SW 1271 (cell line): Measurements from ENCODE around the gene FOXJ3.

Experiments used
- DNase-seq, 2 experiments: peaks; one replicate each; lab custom pipeline; 2025; lab: John Stamatoyannopoulos, UW

The FOXJ3 gene

DNA sequence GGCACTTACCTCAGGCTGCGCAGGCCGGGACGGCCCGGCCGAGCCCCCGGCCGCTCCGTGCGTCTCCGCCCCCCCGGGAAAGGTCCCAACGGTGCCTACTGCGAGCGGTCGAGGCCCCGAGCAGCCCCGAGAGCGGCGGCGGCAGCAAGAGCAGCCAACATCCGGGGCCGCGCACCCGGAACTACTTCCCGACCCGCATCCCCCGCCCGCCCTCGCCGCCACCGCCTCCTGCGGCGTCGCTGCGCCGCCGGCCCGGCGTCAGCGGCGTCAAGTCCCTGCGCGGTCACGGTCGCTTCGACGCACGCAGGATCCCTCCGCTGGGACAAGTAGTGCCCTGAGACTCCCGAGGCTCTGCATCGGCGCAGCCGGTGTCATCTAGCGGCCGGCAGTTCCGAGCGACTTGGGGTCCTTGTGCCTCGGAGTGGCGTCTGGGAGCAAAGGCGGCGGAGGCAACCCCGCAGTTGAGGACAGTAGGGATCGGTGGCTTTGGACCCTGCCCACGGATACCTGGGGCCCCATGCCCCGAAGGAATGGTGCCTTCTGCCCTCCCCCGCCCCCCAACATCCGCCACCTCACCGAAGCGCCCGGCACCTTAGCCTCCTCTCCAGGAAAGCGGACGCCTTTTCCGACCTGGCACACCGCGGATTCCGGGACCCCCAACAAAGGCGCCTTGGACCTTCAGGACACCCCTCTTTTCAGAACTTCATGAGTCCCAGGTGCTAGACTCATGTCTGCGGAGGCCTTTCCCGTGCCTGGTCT is at the start of gene FOXJ3:
Gene FOXJ3, minus strand, starts transcription at position 186 of the 759 bp plus-strand sequence. CDS start 24,142 bp downstream, outside the sequence.
- peak; percentile 56 to 80 for DNase-seq

DNA sequence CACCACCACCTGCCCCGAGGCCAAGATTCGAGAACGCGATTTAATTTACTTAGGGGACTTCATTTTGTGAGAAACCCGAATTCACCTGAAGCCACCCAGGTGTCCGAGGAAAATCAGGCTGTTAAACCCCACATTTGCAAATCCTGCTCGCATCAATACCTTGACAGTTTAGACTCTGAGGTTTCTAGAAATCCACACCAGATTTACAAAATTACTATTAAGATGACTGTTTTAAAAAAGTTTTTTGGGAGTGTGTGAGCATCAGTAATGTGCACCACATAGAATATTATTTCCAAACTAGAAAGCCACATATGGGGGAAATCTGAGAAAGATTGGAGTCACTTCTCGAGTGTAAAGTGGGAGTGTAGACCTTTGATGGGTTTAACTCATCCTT is 46.2 kb upstream of the FOXJ3 start:
- no peak for DNase-seq

DNA sequence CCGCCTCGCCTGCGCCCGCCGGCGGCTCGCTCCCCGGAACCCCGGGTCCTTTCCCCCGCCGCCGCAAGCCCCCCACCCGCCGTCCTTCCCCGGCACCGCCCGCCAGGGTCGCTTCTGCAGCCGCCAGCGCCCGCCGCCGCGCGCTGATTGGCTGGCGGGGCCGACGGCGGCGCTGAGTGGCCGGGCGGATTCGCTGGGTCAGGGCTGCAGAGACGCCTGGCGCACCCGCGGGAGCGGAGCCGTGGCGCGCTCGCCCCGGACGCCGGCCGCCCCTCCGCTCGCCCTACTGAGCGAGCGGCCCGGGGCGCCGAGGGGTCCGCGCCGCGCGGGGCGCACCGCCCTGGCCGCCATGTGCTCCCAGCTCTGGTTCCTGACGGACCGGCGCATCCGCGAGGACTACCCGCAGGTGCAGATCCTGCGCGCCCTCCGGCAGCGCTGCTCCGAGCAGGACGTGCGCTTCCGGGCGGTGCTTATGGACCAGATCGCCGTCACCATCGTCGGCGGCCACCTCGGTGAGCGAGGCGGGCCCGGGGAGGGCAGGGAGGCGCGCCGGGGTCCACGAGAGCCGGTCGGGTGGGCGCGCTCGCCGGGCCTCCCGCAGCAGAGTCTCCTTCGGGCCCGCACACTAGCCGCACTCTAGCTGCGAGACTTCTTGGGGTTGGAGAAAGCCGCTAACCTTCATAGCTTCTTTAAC is 45.7 kb upstream of the FOXJ3 start, which contains the start of gene RIMKLA:
Gene RIMKLA, plus strand, starts transcription at position 207 of the 694 bp plus-strand sequence. Its CDS starts 143 bp downstream, at position 350.
- DNase-seq: peak in 1 of 2 experiments; percentile 24

DNA sequence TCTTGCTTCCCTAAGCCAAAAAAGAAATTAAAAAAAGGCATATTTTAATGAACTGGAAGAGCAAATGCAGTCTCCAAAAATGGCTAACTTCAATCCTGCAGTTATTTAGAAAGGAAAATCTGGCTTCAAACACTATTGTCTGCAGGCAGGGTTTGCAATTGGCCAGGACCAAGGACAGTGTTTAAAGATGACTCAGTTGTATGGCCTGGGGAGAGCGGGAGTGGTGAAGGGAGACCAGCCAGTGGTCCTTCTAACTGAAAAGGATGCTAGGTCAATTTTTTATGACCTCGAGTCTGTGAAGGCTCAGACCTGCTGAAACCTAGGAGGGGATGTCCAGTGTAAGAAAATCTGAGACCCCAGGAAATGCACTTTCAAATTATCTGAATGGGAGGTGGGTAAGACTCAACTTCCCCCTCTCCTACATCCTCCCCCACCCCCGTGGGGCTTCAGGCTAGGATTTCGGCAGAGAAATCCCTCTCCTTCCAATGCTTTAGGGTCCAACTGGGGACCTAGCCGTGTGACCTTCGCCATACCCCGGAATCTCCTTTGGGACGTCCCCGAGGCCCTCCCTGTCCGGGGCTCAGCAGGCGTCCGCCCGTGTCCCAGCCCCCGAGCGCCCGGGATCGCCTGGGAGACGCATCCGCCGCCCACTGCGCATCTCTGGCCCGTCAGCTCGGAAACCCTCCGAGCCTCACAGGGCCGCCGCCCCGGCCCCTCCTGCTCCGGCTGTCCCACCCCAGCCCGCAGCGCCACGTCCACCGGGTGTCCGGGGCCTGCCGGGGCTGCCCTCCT is 45.0 kb upstream of the FOXJ3 start:
- DNase-seq: no peak

DNA sequence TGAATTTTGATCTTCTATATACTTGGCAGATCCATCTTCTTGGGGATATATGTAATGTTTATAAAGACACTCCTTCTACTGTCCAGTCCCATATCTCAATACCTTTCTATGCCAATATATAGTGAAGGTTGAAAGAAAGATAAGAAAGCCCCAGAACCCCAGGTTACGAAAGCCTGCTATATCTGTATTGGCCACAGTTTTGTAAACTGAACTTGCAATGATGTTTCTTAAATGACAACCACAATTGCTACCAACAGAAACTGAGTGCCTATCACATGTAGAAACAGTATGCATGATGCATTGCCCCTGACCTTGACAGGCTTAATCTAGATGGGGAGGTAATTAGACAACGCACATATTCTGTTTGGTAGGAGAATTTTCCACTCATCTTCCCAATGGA is 37.8 kb upstream of the FOXJ3 start:
- DNase-seq: no peak

DNA sequence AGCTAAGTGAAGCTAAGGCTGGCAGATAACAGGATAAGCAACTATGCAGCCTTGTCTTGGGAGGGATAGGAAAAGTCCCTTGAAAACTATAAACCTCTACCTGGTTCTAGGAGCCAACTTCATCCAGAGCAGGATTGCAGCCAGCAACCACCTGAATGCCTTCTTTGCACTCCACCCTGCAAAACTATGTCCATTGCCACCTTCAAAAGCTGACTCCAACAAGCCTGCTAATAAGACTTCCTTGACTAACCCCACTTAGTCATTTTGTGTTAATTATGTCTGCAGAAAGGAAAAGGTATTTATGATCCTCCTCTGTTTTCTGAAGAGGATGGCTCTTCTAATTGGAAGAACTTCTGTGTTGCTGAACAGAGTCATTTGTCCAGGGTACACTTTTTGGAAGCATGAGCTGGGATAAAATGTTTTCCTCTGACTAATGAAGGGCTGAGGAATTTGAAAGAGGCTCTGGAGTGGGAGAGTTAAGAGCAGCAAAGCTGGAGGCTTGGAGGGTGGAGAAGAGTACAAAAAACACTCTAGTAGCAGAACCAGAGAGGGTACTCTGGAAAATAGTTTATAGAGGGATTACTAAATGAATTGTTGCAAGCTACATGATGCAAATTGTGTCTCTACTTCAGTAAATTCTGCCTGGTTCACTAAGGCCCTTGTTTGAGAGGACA is 36.0 kb upstream of the FOXJ3 start:
- DNase-seq: no peak

DNA sequence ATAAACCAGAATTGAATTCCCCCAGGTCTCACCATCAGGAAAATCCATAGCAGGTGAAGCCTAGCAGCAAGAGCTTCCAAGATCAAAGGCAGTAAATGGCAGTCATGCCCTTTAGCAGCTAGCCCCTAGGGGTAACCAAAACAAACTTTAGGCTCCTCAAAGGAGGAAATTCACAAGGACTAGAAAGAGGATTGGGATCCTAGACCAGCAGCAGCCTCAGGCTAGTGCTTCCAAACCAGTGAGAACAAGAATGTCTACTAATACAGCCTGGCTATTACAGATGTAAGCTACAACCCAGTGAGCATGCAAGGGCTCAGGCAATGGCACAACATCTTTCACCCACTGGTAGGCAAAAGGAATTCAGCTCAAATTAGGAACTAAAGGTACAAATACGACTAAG is 34.4 kb upstream of the FOXJ3 start:
- no peak for DNase-seq

DNA sequence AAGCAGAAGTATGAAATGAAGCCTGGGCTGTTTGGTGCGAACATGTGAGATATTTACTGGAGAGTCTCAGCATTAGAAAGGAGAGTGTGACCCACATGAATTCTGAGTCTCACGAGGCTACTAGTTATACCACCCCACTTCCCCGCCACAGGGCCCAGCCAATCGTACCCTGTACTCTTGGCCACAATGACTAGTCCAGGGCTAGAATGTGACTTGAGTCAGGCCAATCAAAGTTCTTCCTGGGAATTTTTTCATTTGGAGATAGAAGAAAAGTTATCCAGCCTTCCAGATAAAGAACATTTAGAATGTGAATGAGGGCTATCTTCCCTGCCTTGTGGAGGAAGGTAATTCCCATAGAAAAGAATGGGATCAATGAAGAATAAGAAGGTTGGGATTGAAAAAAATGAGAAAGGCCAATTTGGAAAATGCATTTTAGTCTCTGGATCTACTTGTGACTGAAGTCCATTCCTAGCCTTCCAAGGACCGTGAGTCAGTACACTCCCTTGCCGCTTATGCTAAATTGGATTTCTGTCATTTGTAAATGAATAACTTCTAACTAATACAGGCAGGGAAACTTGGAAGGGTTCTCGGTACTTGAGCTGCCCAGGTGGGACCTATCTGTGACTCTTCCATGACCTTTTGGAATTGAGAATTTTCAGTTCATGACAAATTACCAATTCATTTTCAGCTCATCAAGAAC is 33.2 kb upstream of the FOXJ3 start:
- no peak for DNase-seq

DNA sequence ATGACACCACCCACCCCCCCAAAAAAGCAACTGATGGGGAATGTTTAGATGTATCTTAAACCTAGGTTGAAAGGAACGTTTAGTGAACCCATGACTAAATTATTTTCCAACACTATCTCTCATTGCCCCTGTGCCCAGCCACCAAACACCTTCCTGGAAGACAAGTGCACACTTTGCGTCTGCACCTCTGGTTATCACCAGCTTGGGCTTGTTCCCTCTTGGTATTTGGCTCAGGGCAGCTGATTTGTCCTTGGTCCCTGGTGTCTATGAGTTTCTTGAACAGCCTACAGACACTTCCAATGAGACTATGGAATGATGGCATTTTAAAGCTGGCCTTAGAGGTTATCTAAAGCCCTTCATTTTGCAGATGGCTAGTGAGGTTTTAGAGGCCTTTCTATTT is 30.1 kb upstream of the FOXJ3 start:
- DNase-seq: no peak

DNA sequence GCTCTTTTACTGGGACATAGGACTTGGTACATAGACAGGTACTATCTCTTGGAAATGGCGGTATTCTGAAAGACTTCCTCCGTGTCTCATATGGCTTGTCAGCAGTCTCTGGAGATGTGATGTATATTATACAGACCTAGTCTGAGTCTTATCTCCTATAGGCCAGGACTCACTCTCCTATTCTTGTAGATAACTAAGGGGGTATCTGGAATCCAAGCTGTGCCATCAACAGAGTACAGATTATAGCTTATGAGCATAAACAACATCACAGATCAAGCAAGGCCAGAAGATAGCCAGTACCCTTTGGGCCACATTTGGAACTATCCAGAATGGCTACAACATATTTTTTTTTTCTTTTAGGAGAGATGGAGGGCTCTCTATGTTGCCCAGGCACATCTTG is 29.5 kb upstream of the FOXJ3 start:
- DNase-seq: no peak

DNA sequence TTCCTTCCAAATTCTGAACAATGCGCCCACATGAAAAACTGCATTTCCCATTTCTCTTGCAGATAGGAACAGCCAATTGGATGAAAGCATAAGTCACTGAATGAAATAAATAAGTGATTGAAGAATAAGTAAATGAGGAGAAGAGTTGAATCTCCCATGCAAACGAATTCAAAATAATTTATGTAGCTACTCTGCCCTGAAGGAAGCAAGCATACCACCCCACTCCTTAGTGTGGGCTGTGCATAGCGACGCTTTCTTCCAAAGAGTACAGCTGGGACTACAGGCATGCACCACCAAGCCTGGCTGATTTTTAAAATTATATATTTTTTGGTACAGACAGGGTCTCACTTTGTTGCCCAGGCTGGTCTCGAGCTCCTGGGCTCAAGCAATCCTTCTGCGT is 29.1 kb upstream of the FOXJ3 start:
- no peak for DNase-seq

DNA sequence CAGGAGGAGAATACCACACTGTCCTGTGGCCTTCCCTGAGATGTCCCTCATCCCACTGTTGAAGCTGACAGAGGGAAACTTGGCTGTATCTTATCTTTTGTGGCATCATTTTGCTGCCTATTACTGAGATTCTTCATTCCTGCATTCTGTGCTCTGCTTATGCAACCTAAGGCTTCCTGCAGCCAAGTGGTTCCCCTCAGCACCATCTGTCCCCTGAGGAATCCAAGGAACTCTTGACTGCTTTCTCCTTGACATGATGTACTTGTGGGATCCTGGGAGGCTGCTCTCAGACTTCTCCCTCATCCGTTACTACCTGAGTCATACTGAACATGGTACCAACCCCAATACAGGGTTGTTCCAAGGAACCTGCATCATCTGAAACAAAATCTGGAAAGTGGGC is 24.4 kb upstream of the FOXJ3 start:
- no peak for DNase-seq

DNA sequence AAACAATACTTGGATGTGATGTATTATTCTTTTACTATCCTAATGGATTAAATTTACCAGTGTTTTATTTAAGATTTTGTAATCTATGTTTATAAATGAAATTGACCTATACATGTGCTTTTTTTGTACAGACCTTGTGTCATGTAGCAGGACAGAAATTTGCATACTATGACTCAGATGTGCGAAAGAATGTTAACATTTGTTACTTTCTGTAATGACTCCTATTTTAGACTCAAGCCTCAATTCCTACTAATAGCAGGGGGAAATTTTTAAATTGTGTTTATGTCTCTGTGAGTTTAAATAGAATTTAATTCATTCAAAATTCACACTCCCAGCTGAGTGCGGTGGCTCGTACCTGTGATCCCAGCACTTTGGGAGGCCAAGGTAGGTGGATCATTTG is 23.8 kb upstream of the FOXJ3 start:
- DNase-seq: no peak

DNA sequence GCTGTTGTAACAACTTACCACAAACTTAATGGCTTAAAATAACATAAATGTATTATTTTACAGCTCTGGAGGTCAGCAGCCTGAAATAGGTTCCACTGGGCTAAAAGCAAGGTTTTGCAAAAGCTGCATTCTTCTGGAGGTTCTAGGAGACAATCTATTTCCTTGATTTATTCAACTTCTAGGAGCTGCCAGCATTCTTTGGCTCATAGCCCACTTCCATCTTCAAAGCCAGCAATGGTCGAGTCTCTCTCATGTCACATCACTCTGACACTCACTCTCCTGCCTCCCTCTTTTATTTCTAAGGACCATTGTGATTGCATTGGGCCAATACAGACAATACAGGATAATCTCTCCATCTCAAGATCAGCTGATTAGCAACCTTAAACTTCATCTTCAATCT is 15.1 kb upstream of the FOXJ3 start:
- DNase-seq: no peak

DNA sequence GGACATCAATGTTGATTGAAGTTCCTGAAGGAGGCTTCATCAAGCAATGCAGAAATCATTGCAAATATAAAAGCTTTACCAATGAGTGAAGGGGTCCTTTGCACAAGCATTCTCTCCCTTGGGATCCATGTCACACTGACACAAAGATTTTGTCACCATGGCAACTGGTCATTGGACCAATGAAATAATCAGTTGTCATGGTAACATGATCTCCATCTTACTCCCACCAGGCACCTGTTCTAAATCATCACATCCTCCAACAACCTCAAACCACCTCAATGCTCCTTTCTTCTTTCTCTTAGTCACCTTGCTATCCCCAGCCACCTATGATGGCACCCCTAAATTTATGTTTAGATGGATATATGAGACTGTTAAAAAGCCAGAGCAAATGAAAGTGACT is 13.5 kb upstream of the FOXJ3 start:
- DNase-seq: no peak

DNA sequence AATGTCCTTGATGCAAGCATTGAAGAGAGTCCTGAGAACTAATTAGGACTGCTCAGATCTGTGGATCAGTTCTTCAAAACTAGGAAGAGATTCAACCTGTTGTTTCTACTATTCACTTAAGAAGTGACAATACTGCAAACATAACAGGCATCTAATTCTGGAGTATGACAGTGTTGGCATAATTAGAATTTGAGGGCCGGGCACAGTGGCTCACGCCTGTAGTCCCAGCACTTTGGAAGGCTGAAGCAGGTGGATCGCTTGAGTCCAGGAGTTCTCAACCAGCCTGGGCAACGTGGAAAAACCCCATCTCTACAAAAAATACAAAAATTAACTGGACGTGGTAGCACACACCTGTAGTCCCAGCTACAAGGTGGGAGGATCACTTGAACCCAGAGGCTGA is 8.0 kb upstream of the FOXJ3 start:
- DNase-seq: no peak

DNA sequence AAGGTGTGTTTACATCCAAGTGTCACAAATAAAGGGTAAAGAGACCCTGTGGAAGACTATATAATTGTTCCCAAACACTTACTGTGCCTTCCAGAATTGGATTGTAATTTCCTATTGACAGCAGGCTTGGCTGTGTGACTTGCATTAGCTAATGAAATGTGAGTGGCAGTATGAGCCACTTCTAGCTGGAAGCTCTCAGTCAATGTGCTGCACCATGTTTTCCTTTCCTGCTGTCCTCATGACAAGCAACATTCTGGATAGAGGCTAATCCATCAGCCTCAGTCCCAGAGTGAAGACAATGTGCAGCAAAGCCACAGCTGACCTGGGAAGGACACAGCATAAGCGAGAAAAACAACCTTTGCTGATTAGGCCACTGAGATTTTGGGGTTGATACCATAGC is 5.9 kb upstream of the FOXJ3 start:
- DNase-seq: no peak

DNA sequence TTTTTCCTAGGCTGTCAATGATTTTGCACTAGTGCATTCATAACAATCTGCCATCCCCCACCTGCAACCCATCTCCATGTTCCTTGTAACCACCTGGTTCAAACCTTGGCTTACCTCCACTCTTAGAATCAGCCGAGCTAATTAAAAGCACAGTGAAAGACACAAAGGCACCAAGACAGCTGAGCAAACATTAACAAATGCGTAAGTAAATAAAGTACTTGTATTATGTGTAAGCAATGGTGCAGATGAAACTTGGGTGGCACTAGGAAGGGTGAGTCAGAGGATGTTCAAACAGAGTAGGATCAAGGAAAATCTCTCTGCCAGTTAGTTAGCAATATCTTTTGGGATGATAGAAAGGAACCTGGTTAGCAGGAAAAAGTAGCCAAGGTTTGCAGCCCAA is 5.1 kb upstream of the FOXJ3 start:
- DNase-seq: no peak

DNA sequence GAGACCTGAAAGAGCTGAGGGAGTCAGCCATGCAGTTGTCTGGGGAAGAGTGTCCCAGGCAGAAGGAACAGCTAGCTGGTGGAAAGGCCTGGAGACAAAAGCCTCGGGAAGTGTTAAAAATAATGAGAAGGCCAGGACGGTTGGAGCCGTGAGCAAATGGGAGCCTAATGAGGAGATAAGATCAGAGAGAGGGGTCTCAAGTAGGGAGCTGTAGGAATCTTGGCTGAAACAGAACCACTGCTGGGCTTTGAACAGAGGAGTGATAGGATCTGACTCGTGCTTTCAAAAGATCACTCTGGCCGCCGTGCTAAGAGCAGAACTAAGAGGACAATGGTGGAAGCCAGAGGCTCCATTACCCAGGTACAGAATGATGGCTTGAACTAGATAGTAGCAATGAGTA is 1.9 kb upstream of the FOXJ3 start:
- no peak for DNase-seq

DNA sequence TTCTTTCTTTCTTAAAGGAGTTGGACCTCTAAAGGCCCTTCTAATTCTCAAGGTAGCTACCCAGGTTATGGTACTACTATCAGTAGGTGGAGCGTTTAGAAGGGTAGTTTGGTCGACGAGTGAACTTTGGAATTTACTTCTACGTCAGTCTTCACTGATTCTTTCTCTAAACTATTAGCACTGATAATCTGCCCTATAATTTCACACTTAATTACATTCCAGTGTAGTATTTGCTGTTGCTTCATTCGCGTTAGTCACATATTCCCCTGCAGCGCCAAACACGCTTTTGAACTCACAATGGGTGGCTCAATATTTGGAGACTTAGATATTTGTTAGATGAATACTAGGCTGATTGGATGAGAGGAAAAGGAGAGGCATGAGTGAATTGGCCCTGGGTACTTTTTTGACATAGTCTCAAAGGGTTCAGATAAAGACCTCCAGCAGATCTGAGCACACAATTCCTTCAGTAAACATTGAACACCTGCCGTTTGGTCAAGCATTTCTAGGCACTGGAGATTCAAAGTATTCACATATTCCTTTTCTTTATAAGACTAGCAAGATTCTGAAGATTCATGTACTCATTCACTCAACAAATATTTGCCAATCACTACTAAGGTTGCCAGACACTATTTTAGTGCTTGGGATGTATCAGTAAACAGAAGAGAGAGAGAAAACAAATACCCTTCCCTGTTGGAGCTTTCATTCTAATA is 929 bp upstream of the FOXJ3 start:
- DNase-seq: no peak
